Colonic mucosa (tissue), 4 donors: ENCODE results near the gene ABHD4. TPM values are rescaled to one million over a fixed set of nuclear protein-coding genes. Genes with fewer than 3 reads are reported as not detected.
A peak's percentile ranks its signal among the peaks of the same experiment; 100 is the strongest.

ENCODE experiments used
- DNase-seq: peaks from one replicate; pipeline ENCODE4 v3.0.0-alpha.2; 2020
- H3K27ac ChIP-seq: fragments of 200-600 bp; one replicate; pipeline ENCODE4 v1.8.0; 2021
- H3K27me3 ChIP-seq: fragments of 200-600 bp; one replicate; pipeline ENCODE4 v1.8.0; 2021
- H3K36me3 ChIP-seq: fragments of 200-600 bp; one replicate; pipeline ENCODE4 v1.8.0; 2021
- H3K4me1 ChIP-seq: fragments of 200-600 bp; one replicate; pipeline ENCODE4 v1.8.0; 2021; ENCODE audit warnings: mild to moderate bottlenecking
- H3K4me3 ChIP-seq: fragments of 200-600 bp; one replicate; pipeline ENCODE4 v1.8.0; 2021
- H3K9ac ChIP-seq, 2 donors: one replicate each; pipeline ENCODE4 v1.7.0; 2013; ENCODE audit warnings: control low read depth in 2 of 2, low read depth in 2 of 2, low read length in 2 of 2
- H3K9me3 ChIP-seq: fragments of 200-600 bp; one replicate; pipeline ENCODE4 v1.8.0; 2021
- intact Hi-C: fragments of 100-400 bp; cut with DNase I; formaldehyde crosslinking; loops from one replicate; pipeline ENCODE4 v1.14.1; 2022
- total RNA-seq, 2 donors: library from RNA; stranded (reverse); fragmentation: NEBNext Ultra II Directional in 1 of 2; extraction: Animal tissue kit (Norgen Biotek cat#: 25700) in 1 of 2; gene quantifications; one replicate each; pipeline ENCODE4 v1.2.1, GENCODE V29; 2021
- TF ChIP-seq, protein P1 (sequence below): fragments of 200-600 bp; IDR thresholded peaks from one replicate; pipeline ENCODE4 v1.8.0; 2022; ENCODE audit warnings: antibody characterized with exemption, mild to moderate bottlenecking
- donor health status: healthy.
- donor health status: DM: no; HTN: no; CAD: no.
- donor health status: DM: no; HTN: no; CAD: no.

The ABHD4 gene
- total RNA-seq, 2 donors from 2014 or later = 14.5 to 32.4 TPM

GRCh38 chr14:22606380-22606779, 8.3 kb downstream of the ABHD4 start:
- Histone ChIP-seq H3K4me1 (no peaks in the 10 kb centered on the region), H3K36me3 (peaks cover 7% of the 10 kb centered on the region), H3K9ac (no peak overlapping the region), H3K9me3 (no peaks in the 10 kb centered on the region), H3K27me3 (no peaks in the 10 kb centered on the region), H3K27ac (no peak overlapping the region), H3K4me3 (no peak overlapping the region)
- no peak for DNase-seq
- intact Hi-C loops = no loop called here
- TF ChIP-seq, protein P1, sequence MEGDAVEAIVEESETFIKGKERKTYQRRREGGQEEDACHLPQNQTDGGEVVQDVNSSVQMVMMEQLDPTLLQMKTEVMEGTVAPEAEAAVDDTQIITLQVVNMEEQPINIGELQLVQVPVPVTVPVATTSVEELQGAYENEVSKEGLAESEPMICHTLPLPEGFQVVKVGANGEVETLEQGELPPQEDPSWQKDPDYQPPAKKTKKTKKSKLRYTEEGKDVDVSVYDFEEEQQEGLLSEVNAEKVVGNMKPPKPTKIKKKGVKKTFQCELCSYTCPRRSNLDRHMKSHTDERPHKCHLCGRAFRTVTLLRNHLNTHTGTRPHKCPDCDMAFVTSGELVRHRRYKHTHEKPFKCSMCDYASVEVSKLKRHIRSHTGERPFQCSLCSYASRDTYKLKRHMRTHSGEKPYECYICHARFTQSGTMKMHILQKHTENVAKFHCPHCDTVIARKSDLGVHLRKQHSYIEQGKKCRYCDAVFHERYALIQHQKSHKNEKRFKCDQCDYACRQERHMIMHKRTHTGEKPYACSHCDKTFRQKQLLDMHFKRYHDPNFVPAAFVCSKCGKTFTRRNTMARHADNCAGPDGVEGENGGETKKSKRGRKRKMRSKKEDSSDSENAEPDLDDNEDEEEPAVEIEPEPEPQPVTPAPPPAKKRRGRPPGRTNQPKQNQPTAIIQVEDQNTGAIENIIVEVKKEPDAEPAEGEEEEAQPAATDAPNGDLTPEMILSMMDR = no peak

GRCh38 chr14:22607291-22607690, 9.2 kb downstream of the ABHD4 start:
- no peaks in the 10 kb centered on the region for H3K9me3 ChIP-seq
- no peaks in the 10 kb centered on the region for H3K4me1 ChIP-seq
- H3K9ac ChIP-seq = no peak overlapping the region
- H3K27me3 ChIP-seq = no peaks in the 10 kb centered on the region
- intact Hi-C loops = no loop called here
- H3K27ac ChIP-seq = no peak overlapping the region
- peaks cover 7% of the 10 kb centered on the region for H3K36me3 ChIP-seq
- H3K4me3 ChIP-seq = no peak overlapping the region
- no peak for DNase-seq
- TF ChIP-seq, protein P1 = no peak

DNA sequence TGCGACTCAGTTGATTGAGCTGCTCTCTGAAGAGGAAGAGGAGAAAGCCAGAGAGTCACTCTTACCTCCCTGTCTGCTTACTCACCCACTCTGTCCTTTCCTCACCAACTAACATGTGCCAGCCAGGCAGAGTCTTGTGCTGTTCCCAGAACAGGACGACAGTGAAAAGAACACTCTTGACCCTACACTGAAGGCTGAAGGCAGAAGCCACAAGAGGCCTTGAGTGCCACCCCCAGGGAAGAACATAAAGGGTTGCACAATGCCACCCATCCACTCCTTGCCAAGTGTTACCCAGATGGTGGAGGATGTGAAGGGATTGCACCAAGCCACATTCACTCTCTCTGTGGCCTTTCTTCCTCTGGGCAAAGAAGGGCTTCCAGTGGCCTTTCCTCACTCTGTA, 12.8 kb downstream of the ABHD4 start:
- H3K27ac ChIP-seq = no peak overlapping the region
- no peaks in the 10 kb centered on the region for H3K27me3 ChIP-seq
- DNase-seq = no peak
- no peak overlapping the region for H3K9ac ChIP-seq
- TF ChIP-seq, protein P1 = no peak
- H3K4me3 ChIP-seq = no peak overlapping the region
- H3K9me3 ChIP-seq = no peaks in the 10 kb centered on the region
- no peaks in the 10 kb centered on the region for H3K4me1 ChIP-seq
- no peaks in the 10 kb centered on the region for H3K36me3 ChIP-seq
- intact Hi-C loops = no loop called here

GRCh38 chr14:22613106-22613695, 15.1 kb downstream of the ABHD4 start:
- H3K27ac ChIP-seq = no peak overlapping the region
- TF ChIP-seq, protein P1 = no peak
- no peak overlapping the region for H3K9ac ChIP-seq
- no peaks in the 10 kb centered on the region for H3K27me3 ChIP-seq
- H3K4me3 ChIP-seq = no peak overlapping the region
- H3K9me3 ChIP-seq = no peaks in the 10 kb centered on the region
- intact Hi-C loops = no loop called here
- H3K36me3 ChIP-seq = no peaks in the 10 kb centered on the region
- DNase-seq = peak; percentile 3
- no peaks in the 10 kb centered on the region for H3K4me1 ChIP-seq

- no peaks in the 10 kb centered on the region for H3K9me3 ChIP-seq
- no peaks in the 10 kb centered on the region for H3K27me3 ChIP-seq
- no peak overlapping the region for H3K4me3 ChIP-seq
- intact Hi-C loops = no loop called here
- H3K27ac ChIP-seq = no peak overlapping the region
- no peak for DNase-seq
- no peaks in the 10 kb centered on the region for H3K36me3 ChIP-seq
- H3K9ac ChIP-seq = no peak overlapping the region
- no peaks in the 10 kb centered on the region for H3K4me1 ChIP-seq
- TF ChIP-seq, protein P1 = no peak
Observed at GRCh38 chr14:22613736-22614239, 15.7 kb downstream of the ABHD4 start.
